ENCODE results near the gene VAV2.
"Not testable (repeated sequence)": the region's sequence is repeated elsewhere in the genome, so short reads cannot be mapped to it uniquely, and the experiment has no call there.

VAV2 gene

DNA sequence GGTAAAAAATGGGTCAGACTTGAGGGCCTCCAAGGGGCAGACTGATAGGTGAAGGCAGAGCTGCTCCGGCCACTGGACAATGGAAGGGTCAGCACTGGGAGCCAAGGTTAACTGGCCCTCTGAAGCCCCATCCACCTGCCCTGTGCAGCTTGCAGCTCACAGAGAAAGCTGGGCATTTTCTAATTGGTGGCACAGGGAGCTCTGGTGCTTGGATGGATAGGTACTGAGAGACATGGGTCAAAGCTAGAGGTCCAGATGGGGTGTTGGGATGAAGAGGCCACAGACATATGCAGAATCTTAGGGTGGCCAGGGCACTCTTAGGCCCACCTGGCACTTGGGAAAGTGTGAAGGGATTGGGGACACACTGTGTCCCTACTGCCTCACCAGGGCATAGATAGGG is 224.5 kb downstream of the VAV2 start:
- DNase-seq (ENCODE audit: low read depth in 2 of 2), result no peak

DNA sequence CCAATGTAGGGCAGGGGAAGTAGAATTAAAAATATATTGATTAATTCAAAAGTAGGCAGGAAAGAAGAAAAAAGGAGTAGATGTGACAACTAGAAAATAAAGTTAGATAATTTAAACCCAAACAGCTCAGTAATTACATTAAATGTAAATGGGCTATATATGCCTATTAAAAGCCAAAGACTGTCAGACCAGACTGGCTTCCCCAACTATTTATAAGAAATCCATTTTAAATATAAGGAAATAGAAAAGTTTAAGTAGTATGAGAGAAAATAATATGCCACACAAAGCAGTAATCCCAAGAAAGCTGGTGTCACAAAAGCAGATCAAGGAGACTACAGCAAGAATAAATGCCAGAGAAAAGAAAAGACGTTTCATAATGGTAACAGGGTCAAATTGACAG is 225.1 kb downstream of the VAV2 start:
- DNase-seq (ENCODE audit: low read depth in 2 of 2), result no peak

- not testable (repeated sequence) for DNase-seq (ENCODE audit: low read depth in 2 of 2)
Measured at GRCh38 chr9:133766234-133766633, 225.9 kb downstream of the VAV2 start.

DNA sequence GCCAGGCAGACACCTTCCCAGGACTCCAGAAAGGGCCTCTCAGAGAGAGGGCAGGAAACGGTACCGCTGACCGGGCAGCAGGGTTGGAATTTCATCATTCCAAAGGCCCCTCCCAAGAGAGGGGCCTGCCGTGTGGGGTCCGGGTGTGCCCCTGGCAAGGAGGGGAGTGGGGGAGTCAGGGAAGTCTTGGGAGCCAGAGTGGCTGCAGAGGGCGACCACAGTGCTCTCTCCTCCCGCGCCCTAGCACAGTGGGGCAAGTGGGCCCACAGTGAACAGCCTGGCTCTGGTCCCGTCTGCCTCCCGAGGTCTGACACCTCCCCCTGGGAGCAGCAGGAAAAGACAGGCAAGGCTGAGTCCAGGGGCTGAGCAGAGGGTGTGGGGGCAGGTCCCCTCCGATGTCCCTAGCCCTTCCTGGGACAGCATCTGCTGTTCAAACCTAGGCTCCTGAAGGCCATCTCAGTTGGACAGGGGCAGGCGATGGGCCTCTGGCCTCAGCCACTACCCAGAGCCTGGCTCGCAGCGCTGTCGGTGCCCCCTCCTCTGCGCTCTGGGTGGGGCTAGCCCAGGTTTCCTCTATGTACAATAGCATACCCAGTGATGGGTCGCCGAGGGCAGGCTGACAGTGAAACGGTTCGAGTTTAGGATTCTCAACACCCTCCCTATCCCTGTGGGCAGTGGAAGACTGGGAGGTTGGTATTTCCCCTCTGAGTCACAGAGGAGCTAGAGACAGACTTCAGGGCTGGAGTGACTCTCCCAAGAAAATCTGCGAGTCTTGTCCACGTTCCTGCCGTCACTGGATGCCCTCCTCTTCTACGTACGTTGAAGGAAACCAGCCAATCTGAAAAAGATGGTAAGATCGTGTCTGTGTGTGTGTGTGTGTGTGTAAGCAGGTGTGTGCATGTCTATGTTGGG is 228.6 kb downstream of the VAV2 start:
- DNase-seq (ENCODE audit: low read depth in 2 of 2), result no peak

DNA sequence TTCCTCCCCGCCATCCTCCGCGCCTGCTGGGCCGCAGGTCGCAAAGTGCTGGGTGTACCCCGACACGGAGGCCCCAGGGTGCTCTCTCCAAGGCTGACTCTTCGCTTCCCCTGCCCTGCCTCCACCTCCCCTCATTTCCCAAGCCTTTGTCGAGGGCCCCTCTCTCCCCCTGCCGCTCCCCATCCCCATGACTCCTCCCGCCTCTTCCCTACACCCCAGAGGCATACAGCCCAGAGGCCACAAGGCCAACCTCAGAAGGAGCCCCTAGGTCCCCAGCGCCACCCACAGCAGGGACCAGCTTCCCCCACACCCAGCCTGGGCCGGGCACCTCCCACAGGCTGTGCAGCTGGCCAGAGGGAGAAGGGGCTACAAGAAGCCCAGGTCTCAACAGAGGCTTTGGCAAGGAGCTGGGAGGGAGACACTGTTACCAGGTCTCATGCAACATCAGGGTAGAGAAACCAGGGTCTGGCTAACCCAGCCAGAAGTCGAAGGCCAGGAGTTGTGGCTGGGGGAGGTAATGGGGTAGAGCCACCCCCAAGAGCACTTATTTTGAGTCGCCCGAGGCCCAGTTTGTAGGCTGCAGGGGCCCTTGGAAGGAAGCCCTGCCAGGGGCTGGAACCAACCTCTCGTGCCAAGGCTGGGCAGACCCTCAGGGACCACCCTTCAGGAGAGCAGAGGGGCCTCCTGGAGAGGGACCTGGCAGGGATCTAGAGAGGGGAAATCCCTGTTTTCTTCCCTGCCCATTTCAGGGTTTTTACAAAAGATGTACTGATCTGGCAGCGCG is 229.4 kb downstream of the VAV2 start:
- no peak for DNase-seq (ENCODE audit: low read depth in 2 of 2)

DNA sequence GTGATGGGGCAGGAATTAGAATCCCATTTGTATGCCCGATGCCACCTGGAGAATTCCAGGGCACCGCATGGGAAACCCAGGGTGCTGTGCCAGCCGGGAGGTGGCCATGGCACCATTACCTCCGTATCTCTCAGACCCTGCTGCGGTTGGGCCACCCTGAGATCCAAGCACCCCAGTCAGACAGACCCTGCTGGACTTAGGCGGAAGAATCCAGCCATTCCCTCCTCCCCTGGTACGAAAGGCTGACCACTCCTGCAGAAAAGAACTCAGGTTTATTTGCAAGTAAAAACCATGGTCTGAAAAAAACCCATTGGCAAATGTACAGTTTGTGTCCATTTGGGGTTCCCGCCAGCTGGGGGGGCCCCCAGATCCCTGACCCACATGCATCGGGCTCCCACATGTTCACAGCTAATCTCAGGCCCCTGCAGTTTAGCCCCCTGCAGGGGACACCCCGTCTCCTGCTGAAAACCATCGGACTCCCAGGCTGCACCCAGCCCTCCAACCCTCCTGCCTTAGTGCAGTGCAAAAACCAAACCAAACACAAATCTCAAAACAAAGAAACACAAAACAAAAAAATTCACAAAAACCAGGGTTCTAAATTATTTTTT is 230.4 kb downstream of the VAV2 start:
- no peak for DNase-seq (ENCODE audit: low read depth in 2 of 2)

DNA sequence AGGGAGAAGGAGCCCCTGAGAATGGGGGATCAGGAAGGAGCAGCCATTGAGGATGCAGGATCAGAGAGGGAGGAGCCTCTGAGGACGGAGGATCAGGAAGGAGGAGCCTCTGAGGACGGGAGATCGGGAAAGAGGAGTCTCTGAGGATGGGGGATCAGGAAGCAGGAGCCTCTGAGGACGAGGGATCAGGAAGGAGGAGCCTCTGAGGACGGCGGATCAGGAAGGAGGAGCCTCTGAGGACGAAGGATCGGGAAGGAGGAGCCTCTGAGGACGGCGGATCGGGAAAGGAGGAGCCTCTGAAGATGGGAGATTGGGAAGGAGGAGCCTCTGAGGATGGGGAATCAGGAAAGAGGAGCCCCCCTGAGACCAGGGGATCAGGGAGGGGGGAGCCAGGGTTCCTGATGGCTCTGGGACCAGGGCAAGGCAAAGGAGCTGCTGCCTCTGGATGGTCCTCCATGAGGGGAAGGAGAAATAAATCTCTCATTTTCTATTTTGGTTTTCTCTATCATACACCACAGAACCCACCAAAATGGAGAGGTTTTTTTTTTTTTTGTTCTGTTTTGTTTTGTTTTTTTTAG is 231.3 kb downstream of the VAV2 start:
- DNase-seq (ENCODE audit: low read depth in 2 of 2), result no peak

DNA sequence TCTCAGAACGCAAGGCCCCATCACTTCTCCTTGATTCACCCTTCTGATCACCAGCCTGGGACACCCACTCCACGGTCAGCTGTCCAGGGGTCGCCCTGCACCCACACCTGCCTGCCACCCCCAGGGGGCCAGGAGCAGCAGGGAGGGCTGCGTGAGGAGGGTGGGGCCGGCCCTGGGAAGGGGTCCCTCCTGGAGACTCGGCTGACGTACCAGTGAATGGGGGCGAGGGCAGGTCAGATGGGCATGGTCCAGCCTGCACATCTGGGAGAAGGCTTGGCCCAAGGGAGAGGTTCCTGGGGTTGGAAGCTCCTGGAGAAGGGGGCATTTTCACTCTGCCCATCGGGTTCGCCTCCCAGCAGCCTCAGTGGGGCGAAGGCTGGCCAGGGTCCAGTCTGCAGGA is 232.2 kb downstream of the VAV2 start:
- no peak for DNase-seq (ENCODE audit: low read depth in 2 of 2)

GRCh38 chr9:133759146-133759900 is 232.8 kb downstream of the VAV2 start:
- no peak for DNase-seq (ENCODE audit: low read depth in 2 of 2)

GRCh38 chr9:133758228-133758627 is 233.9 kb downstream of the VAV2 start:
- DNase-seq (ENCODE audit: low read depth in 2 of 2), result no peak

DNA sequence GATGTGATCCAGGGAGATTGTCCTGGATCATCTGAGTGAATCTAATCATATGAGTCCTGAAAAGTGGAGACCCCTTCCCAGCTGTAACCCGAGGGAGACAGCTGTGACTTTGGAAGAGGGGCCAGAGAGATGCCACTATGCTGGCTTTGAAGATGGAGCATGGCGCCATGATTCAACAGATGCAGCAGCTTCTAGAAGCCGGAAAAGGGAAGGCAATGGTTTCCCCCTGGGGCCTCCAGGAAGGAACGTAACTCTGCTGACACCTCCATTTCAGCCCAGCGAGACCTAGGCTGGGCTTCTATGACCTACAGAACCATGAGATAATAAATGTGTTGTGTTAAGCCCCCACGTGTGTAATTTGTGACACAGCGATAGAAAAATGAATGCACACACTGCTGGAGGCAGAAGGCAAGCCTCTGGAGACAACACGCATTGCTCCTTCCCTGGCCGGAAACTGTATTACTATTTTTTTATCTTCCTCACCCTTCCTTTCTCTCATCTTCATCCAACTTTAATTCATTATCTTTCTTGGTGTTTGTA is 237.4 kb downstream of the VAV2 start:
- no peak for DNase-seq (ENCODE audit: low read depth in 2 of 2)

- no peak for DNase-seq (ENCODE audit: low read depth in 2 of 2)
Measured at GRCh38 chr9:133754187-133754586, 237.9 kb downstream of the VAV2 start.

DNA sequence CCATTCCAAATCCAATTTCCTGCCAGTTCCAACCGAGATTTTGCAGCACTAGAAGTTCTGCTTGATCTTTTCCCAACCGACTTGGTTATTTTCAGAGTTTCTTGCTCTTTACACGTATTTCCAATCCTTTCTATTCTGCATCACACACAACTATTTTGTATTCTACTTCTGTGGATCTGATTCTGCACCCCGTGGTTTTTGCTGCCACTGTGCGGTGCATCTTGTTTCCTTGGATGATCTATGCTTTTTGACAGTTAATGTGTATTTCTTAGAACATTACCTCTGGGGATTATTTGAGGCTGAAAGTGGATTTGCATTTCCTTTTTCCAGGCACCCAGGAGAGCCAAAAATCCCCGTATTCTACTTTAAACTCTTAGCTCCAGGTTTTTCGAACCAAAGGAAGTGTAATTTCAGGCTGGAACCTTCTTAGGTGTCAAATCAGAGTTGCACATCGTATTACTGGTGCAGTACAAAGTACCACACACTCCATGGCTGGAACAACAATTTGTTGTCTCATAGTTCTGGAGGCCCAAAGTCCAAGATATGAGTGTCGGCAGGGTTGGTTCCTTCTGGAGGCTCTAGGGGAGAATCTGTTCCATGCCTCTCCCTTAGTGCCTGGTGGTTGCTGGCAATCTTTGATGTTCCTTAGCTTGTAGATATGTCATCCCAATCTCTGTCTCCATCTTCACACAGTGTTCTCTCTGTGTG is 239.2 kb downstream of the VAV2 start:
- DNase-seq (ENCODE audit: low read depth in 2 of 2), result no peak

GRCh38 chr9:133750982-133751649 is 241.0 kb downstream of the VAV2 start:
- DNase-seq (ENCODE audit: low read depth in 2 of 2), result no peak

DNA sequence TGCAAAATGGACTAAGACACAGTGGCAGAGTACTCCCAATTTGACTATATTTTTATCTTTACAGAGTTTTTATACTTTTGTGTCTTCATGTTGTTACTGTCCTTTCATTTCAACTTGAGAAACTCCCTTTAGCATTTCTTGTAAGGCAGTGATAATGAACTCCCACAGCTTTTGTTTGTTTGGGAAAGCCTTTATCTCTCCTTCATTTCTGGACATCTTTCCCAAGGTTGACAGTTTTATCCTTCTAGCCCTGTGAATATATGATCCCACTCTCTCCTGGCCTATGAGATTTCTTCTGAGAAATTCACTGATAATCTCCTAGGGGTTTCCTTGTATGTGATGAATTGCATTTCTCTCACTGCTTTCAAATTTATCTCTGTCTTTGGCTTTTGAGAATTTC is 244.8 kb downstream of the VAV2 start:
- no peak for DNase-seq (ENCODE audit: low read depth in 2 of 2)

- DNase-seq (ENCODE audit: low read depth in 2 of 2), result not testable (repeated sequence)
Measured at GRCh38 chr9:133744528-133744927, 247.6 kb downstream of the VAV2 start.

- DNase-seq (ENCODE audit: low read depth in 2 of 2), result peak; percentile 65 to 68
Measured at GRCh38 chr9:133742849-133743444, 249.2 kb downstream of the VAV2 start.

GRCh38 chr9:133742251-133742650 is 249.9 kb downstream of the VAV2 start:
- no peak for DNase-seq (ENCODE audit: low read depth in 2 of 2)

- no peak for DNase-seq (ENCODE audit: low read depth in 2 of 2)
Measured at GRCh38 chr9:133741716-133742115, 250.4 kb downstream of the VAV2 start.

DNA sequence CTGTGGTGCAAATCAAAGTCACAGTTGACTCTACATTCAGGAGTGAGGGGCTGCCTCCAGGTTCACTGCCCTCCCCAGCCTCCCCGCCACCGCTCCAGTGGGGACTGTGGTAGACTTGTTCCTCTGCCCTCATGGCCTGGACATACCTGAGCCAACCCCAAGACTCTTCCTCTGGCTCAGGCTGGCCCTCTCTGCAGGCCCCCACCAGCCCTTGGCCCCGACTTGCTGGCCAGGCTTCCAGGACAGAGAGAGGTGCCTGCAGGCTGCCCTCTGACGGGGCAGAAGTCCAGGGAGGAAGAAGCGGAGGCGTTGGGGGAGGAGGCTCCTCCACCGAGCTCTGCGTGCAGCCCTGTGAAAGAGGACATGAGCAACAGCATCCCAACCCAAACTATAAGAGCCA is 251.2 kb downstream of the VAV2 start:
- DNase-seq (ENCODE audit: low read depth in 2 of 2), result no peak
